Thoracic aorta (tissue), 2 donors: ENCODE measurements around the gene SLC38A5. TPM values are rescaled to one million over a fixed set of nuclear protein-coding genes. Genes with fewer than 3 reads are reported as not detected.
A peak's percentile ranks its signal among the peaks of the same experiment; 100 is the strongest.
"Not testable (repeated sequence)": the region's sequence is repeated elsewhere in the genome, so short reads cannot be mapped to it uniquely, and the experiment has no call there.

ENCODE experiments used
- ATAC-seq: fragments of 150-250 bp; one replicate; pipeline ENCODE4 v1.8.0; 2017; ENCODE audit warnings: low read depth; ENCODE audit not compliant: insufficient number of reproducible peaks, low FRiP score
- DNase-seq: peaks from one replicate; pipeline ENCODE4 v3.0.0-alpha.2; 2020; ENCODE audit warnings: low spot score
- H3K27ac ChIP-seq, 2 donors: fragments of 200-600 bp; sonication (generic); 1 replicate in 1 of 2; 2 replicates in 1 of 2; pipeline ENCODE4 v1.5.1; 2016; ENCODE audit warnings: mild to moderate bottlenecking in 2 of 2, moderate library complexity in 2 of 2
- H3K27me3 ChIP-seq: fragments of 200-600 bp; sonication (generic); replicated peaks from 2 replicates; pipeline ENCODE4 v1.6.0; 2016; ENCODE audit warnings: mild to moderate bottlenecking; ENCODE audit not compliant: insufficient read depth
- H3K36me3 ChIP-seq: fragments of 200-600 bp; sonication (generic); one replicate; pipeline ENCODE4 v1.5.1; 2016
- H3K4me1 ChIP-seq, 2 donors: fragments of 200-600 bp; sonication (generic); 1 replicate in 1 of 2; 2 replicates in 1 of 2; pipeline versions ENCODE4 v1.5.1 to v1.6.0; 2016; ENCODE audit warnings: low read depth in 2 of 2, mild to moderate bottlenecking in 1 of 2; ENCODE audit not compliant: control insufficient read depth in 1 of 2
- H3K4me3 ChIP-seq: fragments of 200-600 bp; sonication (generic); 2 replicates; pipeline ENCODE4 v1.5.1; 2016; ENCODE audit warnings: mild to moderate bottlenecking
- H3K9me3 ChIP-seq: fragments of 200-600 bp; sonication (generic); 2 replicates; pipeline ENCODE4 v1.5.1; 2016
- CTCF ChIP-seq: fragments of 200-600 bp; sonication (generic); IDR thresholded peaks from one replicate; pipeline ENCODE4 v1.5.1; 2019; ENCODE audit warnings: antibody characterized with exemption
- total RNA-seq, 2 donors: library from RNA; depleted of rRNA; stranded (reverse); fragments of >200 nt; gene quantifications; one replicate each; pipeline versions ENCODE4 v1.1.0 to v1.2.3, GENCODE V29; 2016

The SLC38A5 gene
- total RNA-seq: 1 to 10 TPM; 3.4 to 4.9 TPM

- DNase-seq (no peak), ATAC-seq (no peak)
- Histone ChIP-seq H3K4me3 (peak within 1 kb of the TSS; percentile 67), H3K36me3 (no peaks in the 10 kb centered on the region), H3K9me3 (no peaks in the 10 kb centered on the region), H3K27ac (no peak within 1 kb of the TSS), H3K4me1 (no peaks in the 10 kb centered on the region), H3K27me3 (no peaks in the 10 kb centered on the region)
- no peak for TF ChIP-seq CTCF
Observed at GRCh38 chrX:48470110-48470832, at the start of gene SLC38A5. Gene SLC38A5, minus strand, starts transcription at chrX:48470260. Its CDS starts 2,336 bp downstream, at chrX:48467924.

GRCh38 chrX:48519481-48519880 is 49.4 kb upstream of the SLC38A5 start:
- H3K4me1 ChIP-seq, H3K27me3 ChIP-seq, H3K4me3 ChIP-seq, H3K27ac ChIP-seq, ATAC-seq, H3K36me3 ChIP-seq, DNase-seq, H3K9me3 ChIP-seq: not testable (repeated sequence)

- no peaks in the 10 kb centered on the region for H3K4me1 ChIP-seq
- ATAC-seq (no peak), DNase-seq (no peak)
- H3K4me3 ChIP-seq: no peak overlapping the region
- no peaks in the 10 kb centered on the region for H3K9me3 ChIP-seq
- no peak overlapping the region for H3K27ac ChIP-seq
- no peaks in the 10 kb centered on the region for H3K27me3 ChIP-seq
- TF ChIP-seq CTCF: no peak
- H3K36me3 ChIP-seq: peaks cover 4% of the 10 kb centered on the region
Observed at GRCh38 chrX:48516987-48517386, 46.9 kb upstream of the SLC38A5 start.

GRCh38 chrX:48516285-48516684 is 46.2 kb upstream of the SLC38A5 start:
- H3K27ac ChIP-seq: no peak overlapping the region
- no peak for TF ChIP-seq CTCF
- ATAC-seq: no peak

GRCh38 chrX:48515842-48516241 is 45.8 kb upstream of the SLC38A5 start:
- no peaks in the 10 kb centered on the region for H3K9me3 ChIP-seq
- no peak overlapping the region for H3K4me3 ChIP-seq
- no peak for DNase-seq
- no peaks in the 10 kb centered on the region for H3K27me3 ChIP-seq
- TF ChIP-seq CTCF: no peak
- H3K4me1 ChIP-seq: no peaks in the 10 kb centered on the region
- ATAC-seq: no peak
- no peak overlapping the region for H3K27ac ChIP-seq
- H3K36me3 ChIP-seq: peaks cover 4% of the 10 kb centered on the region

More at GRCh38 chrX:48516285-48516684, 46.2 kb upstream of the SLC38A5 start:
- Histone ChIP-seq H3K4me1 (no peaks in the 10 kb centered on the region), H3K27me3 (no peaks in the 10 kb centered on the region), H3K9me3 (no peaks in the 10 kb centered on the region), H3K36me3 (peaks cover 4% of the 10 kb centered on the region), H3K4me3 (no peak overlapping the region)
- no peak for DNase-seq
